Activated CD8-positive, alpha-beta memory T cell treated with anti-CD3 and anti-CD28 coated beads, Interleukin-2, amount 50 U/mL, for 24 hours (primary cell): Measurements from ENCODE around the gene ZEB2.

ENCODE experiments used
- DNase-seq: peaks from one replicate; pipeline ENCODE4 v3.0.0-alpha.2; 2020; ENCODE audit errors: extremely low read depth

ZEB2 gene

DNA sequence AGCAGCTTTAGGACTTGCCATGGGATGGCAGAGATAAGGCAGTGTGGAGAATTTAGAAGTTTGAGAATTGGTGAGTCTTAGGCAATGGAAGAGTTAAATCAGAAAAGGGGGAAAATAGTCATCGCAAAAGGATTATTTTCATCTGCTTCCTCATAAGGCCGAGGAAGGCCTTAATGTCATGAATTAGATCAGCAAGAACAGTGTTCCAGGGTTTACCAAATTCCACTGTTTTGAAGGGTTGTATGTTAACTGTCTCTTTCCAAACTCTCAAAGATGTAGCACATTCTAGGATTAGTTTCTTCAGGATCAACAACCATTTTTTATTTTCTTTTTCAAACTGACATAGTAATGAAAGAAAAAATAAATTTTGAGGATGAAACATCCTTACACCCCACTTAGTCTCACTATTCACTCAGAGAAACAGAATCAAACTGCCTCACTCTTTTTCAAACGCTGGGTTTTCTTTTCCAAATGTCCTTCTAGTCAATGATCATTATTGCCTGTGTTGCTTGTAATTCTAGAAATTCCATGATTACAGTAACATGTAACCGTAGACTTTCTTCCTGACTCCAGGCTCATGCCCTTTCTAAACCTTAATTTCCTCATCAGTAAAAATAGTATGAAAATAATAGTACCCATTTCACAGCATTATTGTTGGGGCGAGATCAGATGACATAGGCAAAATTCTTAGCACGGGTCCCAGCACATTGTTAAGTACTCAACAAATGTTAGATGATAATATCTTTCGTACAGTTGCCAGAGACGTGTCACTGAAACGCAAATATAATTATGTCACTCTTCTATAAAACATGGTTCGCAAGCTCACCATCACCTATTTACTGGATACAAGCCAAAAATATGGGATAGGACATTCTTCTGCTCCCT lies 23.6 kb downstream of the ZEB2 start:
- DNase-seq = no peak

GRCh38 chr2:144495227-144496091 lies 24.5 kb downstream of the ZEB2 start:
- DNase-seq = no peak

- DNase-seq = no peak
Measured at GRCh38 chr2:144493027-144493809, 26.7 kb downstream of the ZEB2 start.

GRCh38 chr2:144490857-144491256 lies 29.1 kb downstream of the ZEB2 start:
- no peak for DNase-seq

- DNase-seq = no peak
Measured at GRCh38 chr2:144490017-144490416, 29.9 kb downstream of the ZEB2 start.

DNA sequence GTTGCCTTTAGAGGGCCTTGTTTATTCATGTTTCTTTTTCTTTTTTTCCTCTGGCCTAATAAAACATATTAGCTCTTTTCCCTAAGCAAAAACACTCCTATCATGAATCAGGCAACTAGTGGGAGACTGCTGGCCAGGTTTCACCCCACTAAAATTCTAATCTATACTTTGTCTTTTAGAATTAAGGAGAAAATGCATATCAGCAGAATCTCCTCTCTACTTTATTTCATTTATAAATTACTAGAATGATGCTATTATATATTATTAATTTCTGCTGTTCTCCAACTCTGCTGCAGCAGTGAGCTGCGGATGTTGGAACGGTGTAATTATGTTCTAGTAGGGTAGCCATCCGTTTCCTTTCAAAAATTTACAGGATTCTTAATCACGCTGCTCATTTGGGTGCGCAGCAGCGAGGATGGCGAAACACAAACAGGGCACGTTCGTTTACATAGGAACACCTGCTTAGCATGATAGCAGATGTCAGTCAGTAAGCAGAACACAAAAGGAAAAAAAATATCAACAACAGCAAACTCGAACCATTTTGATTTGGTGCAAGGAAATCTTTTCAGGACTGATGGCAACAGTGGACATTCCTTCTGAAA lies 30.5 kb downstream of the ZEB2 start:
- DNase-seq = no peak

GRCh38 chr2:144484201-144484948 lies 35.5 kb downstream of the ZEB2 start:
- DNase-seq = no peak

- no peak for DNase-seq
Measured at GRCh38 chr2:144481666-144482065, 38.3 kb downstream of the ZEB2 start.

DNA sequence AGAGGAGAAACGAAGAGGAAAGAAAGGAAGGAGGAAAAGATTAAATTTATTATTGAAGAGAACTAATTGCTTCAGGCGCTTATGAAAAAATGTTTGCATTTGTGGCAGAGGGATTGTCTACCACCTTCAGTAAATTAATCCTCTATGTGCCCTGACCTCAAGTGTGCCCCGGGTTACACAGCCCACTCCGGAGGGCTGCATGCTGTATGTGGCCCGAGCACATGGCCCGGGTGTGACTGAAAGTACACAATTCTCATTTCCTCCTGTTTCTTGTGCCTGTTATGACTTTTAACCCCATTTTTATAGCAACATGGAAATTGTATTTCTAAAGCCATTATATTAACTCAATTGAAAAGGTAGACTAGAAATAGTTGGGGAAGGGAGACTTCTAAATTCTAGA lies 38.8 kb downstream of the ZEB2 start:
- DNase-seq = no peak

DNA sequence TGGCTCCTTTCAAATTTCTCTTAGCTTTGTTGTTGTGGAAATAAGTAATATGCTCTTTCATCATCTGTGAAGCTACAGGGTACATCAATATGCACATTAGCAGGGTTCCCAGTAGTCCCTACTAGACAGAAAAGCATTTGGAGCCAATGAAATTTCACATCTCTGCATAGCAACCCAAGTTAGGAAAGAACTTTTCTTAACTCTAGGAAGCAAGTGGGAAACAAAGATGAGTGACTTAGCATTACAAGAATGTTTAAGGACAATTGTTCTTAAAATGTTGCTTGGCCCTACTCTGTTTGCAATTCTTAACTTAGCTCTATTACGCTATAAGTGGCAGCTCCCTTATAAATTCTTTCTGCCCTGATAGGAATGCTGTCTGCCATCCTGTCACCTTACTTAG lies 39.6 kb downstream of the ZEB2 start:
- no peak for DNase-seq

DNA sequence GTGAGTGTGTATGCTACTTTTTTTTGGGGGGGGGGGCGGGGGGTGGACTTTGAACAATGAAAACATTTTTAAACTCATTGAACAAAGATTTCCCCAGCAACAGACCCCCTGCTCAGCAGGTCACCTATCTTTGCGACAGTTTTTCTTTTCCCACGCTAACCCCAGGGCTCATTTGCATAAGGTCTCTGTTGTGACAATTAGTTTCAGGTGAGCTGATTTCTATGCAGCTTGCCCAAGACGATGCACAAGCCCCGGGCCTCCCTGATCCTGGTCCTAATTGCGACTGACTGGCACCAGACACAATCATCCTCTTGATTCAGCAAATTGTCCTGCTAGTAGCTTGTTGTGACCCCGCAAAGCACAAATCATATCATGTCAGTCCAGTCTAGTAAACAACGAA lies 40.3 kb downstream of the ZEB2 start:
- DNase-seq = no peak

- no peak for DNase-seq
Measured at GRCh38 chr2:144479138-144479537, 40.8 kb downstream of the ZEB2 start.

DNA sequence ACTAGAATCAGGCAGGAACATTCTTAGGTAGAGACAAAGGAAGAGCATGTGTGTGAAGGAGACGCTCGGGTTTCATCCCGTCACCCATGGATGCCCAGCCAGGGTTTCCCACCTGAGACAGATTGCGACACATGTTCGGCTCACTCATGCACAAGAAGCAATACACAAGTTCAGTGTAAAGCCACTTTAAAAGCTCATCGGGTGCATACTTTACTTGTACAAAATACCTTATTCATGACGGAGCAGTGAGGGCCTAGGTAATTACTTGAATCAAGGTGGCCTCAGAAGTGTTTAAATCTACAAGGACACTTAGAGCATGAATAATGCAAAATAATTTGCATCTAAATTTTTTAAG lies 42.0 kb downstream of the ZEB2 start:
- DNase-seq = no peak

DNA sequence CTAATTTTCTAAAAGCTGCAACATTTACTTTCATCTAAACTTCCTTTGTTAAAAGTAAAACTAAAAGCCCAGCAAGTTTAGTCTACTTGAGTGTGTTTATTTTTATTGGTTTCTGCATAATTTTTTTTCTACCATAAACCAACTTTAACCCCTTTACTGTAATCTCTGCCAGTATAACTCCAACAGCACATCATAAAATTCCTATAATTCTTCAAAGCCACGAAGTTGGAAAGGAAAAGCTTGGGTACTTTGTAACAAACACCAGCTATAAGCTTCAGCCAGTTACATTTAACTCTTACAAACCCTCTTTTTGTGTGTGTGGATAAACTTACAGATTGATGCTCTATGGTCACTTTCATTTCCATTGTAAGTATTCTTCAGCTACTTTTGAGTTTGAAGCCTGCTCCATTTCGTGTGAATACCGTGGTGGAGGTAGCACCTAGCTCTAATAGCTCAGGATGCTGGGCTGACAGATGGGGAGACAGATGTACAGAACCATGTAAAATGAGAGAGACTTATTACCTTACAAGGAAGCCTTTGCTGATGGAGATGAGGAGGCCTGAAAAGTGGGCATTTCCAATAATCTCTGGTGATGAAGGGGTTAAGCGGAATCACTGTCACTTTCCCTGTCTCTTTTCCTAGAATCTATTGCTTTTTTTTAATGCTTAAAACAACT lies 42.5 kb downstream of the ZEB2 start:
- no peak for DNase-seq

DNA sequence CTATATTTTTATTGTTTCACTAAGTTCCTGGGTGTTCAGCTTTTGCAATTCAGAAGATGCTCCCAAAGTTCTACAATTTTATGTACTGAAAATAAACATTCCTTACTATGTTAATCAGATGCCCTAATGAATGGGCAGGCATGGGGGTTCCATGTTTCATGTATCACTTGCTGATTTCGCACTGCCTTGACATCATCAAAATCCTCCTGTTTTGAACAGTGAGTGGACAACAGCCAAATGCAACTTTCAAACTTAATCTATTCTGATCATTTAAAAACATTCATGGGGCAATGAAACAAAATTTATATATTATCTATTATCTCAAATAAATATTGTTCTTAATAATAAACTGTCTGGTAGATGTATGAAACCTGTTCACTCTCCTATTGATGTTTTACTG lies 43.2 kb downstream of the ZEB2 start:
- no peak for DNase-seq

DNA sequence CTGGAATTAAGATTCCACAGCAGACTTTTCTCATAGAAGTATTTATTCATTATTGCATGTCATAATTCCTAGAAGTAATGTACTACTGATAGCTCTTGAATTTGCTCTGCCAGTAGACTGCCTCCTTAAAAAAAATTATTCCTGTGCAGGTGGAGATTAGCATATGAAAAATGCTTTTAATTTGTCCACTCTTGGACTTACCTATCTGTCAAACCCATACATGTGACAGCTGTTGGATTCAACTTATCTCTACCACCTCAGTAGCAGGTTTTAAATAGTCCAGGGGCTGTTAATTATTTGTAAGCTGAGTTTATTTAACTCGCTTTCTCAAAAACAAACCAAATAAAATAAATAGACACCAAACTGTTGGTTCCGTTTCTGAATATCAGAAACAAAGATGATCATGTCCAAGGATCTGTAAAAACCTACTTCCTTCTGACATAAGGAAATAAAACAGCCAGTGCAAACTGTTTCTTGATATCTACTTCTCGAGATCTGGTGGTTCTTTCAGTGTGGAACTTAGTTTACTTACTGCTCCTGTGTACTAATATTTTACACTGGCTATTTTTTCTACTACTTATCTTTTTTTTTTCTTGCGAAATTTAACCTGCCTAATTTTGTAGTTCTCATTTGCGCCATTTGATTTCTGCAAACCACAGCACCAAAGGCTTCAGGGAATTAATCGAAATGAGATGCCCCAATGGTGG lies 44.2 kb downstream of the ZEB2 start:
- DNase-seq = no peak

GRCh38 chr2:144475044-144475443 lies 44.9 kb downstream of the ZEB2 start:
- DNase-seq = no peak

DNA sequence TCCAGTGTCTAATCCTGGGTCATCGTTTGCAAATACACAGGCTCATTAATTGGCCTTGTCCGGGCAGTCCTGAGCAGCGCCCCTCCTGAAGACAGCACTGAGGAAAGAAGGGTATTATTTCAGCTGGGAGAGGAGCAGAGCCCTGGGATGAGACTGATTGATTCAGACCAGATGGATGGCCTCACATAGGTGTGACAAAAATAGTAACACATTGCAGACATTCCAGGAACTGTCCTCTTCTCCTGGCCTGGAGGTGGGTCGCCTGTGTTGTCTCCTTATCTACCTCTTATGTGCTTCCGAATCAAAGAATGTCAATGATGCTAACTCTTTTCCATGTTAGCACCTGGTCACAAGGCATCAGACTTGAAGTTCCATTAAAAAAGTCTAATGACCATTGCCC lies 45.9 kb downstream of the ZEB2 start:
- no peak for DNase-seq

- DNase-seq = no peak
Measured at GRCh38 chr2:144472911-144473310, 47.0 kb downstream of the ZEB2 start.

DNA sequence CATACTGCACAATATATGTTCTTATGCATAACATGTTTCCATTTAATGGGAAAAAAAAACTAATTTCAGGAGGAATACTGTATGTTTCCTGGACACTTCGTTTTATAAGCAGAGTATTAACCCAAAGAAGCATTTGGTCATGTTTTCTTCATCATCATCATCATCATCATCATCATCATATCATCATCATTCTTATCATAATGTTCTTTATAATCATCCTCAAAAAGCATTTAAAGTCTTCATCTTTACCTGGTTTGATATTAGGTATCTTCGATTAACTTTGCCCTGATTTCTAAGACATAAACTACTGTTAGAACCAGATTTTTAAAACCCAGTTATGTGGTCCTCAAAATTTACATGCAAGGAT lies 47.9 kb downstream of the ZEB2 start:
- DNase-seq = no peak
